SK-N-DZ (cell line): ENCODE data around the gene XPNPEP1.

Source experiments
- DNase-seq: peaks from one replicate; pipeline ENCODE4 v3.0.0-alpha.2; 2015; ENCODE audit warnings: low spot score

XPNPEP1 gene

GRCh38 chr10:109952526-109952925, 29.2 kb upstream of the XPNPEP1 start:
- no peak for DNase-seq

GRCh38 chr10:109947111-109947920, 24.0 kb upstream of the XPNPEP1 start:
- DNase-seq, result no peak

GRCh38 chr10:109946680-109947079, 23.4 kb upstream of the XPNPEP1 start:
- DNase-seq, result no peak

GRCh38 chr10:109945473-109946177, 22.3 kb upstream of the XPNPEP1 start:
- DNase-seq, result no peak

GRCh38 chr10:109944613-109945012, 21.3 kb upstream of the XPNPEP1 start:
- no peak for DNase-seq

GRCh38 chr10:109941236-109941862, 18.0 kb upstream of the XPNPEP1 start:
- DNase-seq, result no peak

GRCh38 chr10:109940553-109940952, 17.2 kb upstream of the XPNPEP1 start:
- DNase-seq, result no peak

- DNase-seq, result no peak
Measured at GRCh38 chr10:109940117-109940516, 16.8 kb upstream of the XPNPEP1 start.

GRCh38 chr10:109939315-109939961, 16.1 kb upstream of the XPNPEP1 start:
- DNase-seq, result no peak

- DNase-seq, result no peak
Measured at GRCh38 chr10:109937460-109938065, 14.3 kb upstream of the XPNPEP1 start.

GRCh38 chr10:109934958-109935793, 11.9 kb upstream of the XPNPEP1 start:
- no peak for DNase-seq

- DNase-seq, result no peak
Measured at GRCh38 chr10:109933984-109934565, 10.8 kb upstream of the XPNPEP1 start.

GRCh38 chr10:109932968-109933367, 9.7 kb upstream of the XPNPEP1 start:
- DNase-seq, result no peak

GRCh38 chr10:109932391-109932790, 9.1 kb upstream of the XPNPEP1 start:
- no peak for DNase-seq

- DNase-seq, result no peak
Measured at GRCh38 chr10:109931163-109931562, 7.9 kb upstream of the XPNPEP1 start.

GRCh38 chr10:109929501-109930219, 6.3 kb upstream of the XPNPEP1 start:
- no peak for DNase-seq

- no peak for DNase-seq
Measured at GRCh38 chr10:109928475-109928891, 5.2 kb upstream of the XPNPEP1 start.

GRCh38 chr10:109926825-109927224, 3.5 kb upstream of the XPNPEP1 start:
- no peak for DNase-seq

- DNase-seq, result no peak
Measured at GRCh38 chr10:109926061-109926745, 2.9 kb upstream of the XPNPEP1 start.
